Muscle of leg (tissue), 11 donors: ENCODE data around the gene KHDRBS1. TPM values are rescaled to one million over a fixed set of nuclear protein-coding genes. Genes with fewer than 3 reads are reported as not detected.
"Not testable (repeated sequence)": the region's sequence is repeated elsewhere in the genome, so short reads cannot be mapped to it uniquely, and the experiment has no call there.

Experiments used
- DNase-seq: peaks from one replicate; pipeline ENCODE4 v3.0.0; 2013
- H3K27ac ChIP-seq: one replicate; pipeline ENCODE4 v1.5.1; 2013; ENCODE audit warnings: mild to moderate bottlenecking, low read length, control low read depth
- H3K27me3 ChIP-seq: one replicate; pipeline ENCODE4 v1.6.1; 2013; ENCODE audit warnings: low read length; ENCODE audit not compliant: control insufficient read depth, insufficient read depth
- H3K36me3 ChIP-seq: one replicate; pipeline ENCODE4 v1.6.1; 2013; ENCODE audit warnings: low read length; ENCODE audit not compliant: control insufficient read depth, insufficient read depth
- H3K4me1 ChIP-seq: one replicate; pipeline ENCODE4 v1.6.1; 2013; ENCODE audit warnings: low read length; ENCODE audit not compliant: control insufficient read depth, insufficient read depth
- H3K4me3 ChIP-seq: one replicate; pipeline ENCODE4 v1.5.1; 2013; ENCODE audit warnings: low read length, control low read depth
- H3K9me3 ChIP-seq: replicated peaks from 2 replicates; pipeline ENCODE4 v1.6.1; 2013; ENCODE audit warnings: low read depth, low read length; ENCODE audit not compliant: control insufficient read depth
- WGBS: methylation state at CpG from one replicate; pipeline ENCODE4 v1.1.5; 2013; ENCODE audit warnings: missing lambda C conversion rate; ENCODE audit not compliant: insufficient coverage; 5-methylcytosine and 5-hydroxymethylcytosine counted together
- polyA plus RNA-seq, 8 donors: library from polyadenylated mRNA; unstranded; fragments of 120-200 nt; gene quantifications; one replicate each; pipeline versions ENCODE4 v1.2.1 to v1.2.3, GENCODE V29; 2013; ENCODE audit warnings: inconsistent platforms in 1 of 8, low replicate concordance in 1 of 8; ENCODE audit not compliant: insufficient read length in 8 of 8, insufficient read depth in 1 of 8
- total RNA-seq: library from RNA; stranded (reverse); fragments of 120-200 nt; gene quantifications from one replicate; pipeline ENCODE4 v1.2.4, GENCODE V29; 2013

The KHDRBS1 gene
- total and polyA plus RNA-seq, 9 donors = 60.7 to 173 (median 144) TPM

- WGBS = 29% methylated on average over 1 of the region's 3 CpGs
- DNase-seq = peak; percentile 10
- Histone ChIP-seq H3K9me3 (no peaks in the 10 kb centered on the region), H3K4me3 (no peak overlapping the region), H3K27ac (no peak overlapping the region), H3K27me3 (no peaks in the 10 kb centered on the region), H3K36me3 (no peaks in the 10 kb centered on the region), H3K4me1 (peaks cover 21% of the 10 kb centered on the region)
Observed at GRCh38 chr1:31981972-31982371, 31.7 kb upstream of the KHDRBS1 start.

- no peaks in the 10 kb centered on the region for H3K27me3 ChIP-seq
- H3K27ac ChIP-seq = peak overlapping the region; percentile 74
- H3K9me3 ChIP-seq = no peaks in the 10 kb centered on the region
- no CpG with 5 or more reads among the region's 6 CpGs for WGBS
- H3K4me1 ChIP-seq = peaks cover 20% of the 10 kb centered on the region
- no peak overlapping the region for H3K4me3 ChIP-seq
- no peak for DNase-seq
- no peaks in the 10 kb centered on the region for H3K36me3 ChIP-seq
Observed at GRCh38 chr1:31984419-31985347, 29.0 kb upstream of the KHDRBS1 start.

DNA sequence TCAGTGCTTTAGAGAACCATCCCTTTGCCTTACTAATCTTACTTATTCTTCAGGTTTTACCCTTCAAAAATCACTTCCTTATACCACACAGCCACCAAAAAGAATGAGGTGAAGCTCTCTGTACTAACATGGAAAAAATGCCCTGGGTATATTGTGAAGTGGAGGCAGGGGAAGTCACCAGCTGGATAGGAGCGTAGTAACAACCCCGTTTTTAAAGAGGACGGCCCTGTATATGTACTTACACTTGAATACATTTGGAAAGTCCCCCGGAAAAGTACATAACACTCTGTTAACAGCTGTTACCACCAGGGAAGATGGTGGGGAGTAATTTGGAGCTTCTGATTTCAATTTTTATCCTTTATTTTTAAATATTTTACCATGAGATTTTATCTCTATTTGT lies 28.2 kb upstream of the KHDRBS1 start:
- no CpG with 5 or more reads among the region's 4 CpGs for WGBS
- peak; percentile 44 for DNase-seq
- H3K27me3 ChIP-seq = no peaks in the 10 kb centered on the region

DNA sequence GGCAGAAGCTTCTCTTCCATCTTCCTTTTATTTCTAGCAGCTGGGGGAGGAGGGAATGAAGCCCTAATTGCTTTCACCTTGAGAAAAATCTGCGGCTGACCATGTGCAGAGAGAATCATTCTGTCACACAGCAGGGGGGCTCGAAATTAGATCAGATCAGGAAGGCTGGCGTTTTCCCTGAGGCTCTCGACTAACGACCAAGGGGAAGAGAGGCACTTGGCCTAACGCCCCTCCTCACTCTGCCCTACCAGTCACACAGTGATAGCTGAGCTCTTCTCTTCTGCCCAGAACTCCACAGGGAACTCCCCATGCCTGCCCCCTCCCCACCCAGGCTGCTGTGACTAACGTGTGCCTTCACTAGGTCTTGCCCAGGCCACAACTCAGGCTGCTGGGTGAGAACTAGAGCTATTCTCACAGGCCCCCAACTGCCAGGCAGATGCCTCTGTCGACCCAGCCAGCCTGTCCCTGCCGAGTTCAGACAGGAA lies 26.5 kb upstream of the KHDRBS1 start:
- Histone ChIP-seq H3K27me3 (no peaks in the 10 kb centered on the region), H3K36me3 (no peaks in the 10 kb centered on the region), H3K4me3 (no peak overlapping the region), H3K4me1 (peaks cover 17% of the 10 kb centered on the region), H3K9me3 (no peaks in the 10 kb centered on the region), H3K27ac (peak overlapping the region; percentile 13)
- 31% methylated on average over 7 of the region's 9 CpGs for WGBS
- DNase-seq = no peak

More for the DNA sequence above, 28.2 kb upstream of the KHDRBS1 start:
- Histone ChIP-seq H3K36me3 (no peaks in the 10 kb centered on the region), H3K4me3 (no peak overlapping the region), H3K27ac (peak overlapping the region; percentile 74), H3K4me1 (peaks cover 20% of the 10 kb centered on the region), H3K9me3 (no peaks in the 10 kb centered on the region)

- H3K36me3 ChIP-seq = no peaks in the 10 kb centered on the region
- no peak overlapping the region for H3K27ac ChIP-seq
- no peak overlapping the region for H3K4me3 ChIP-seq
- no peaks in the 10 kb centered on the region for H3K9me3 ChIP-seq
- H3K4me1 ChIP-seq = peaks cover 14% of the 10 kb centered on the region
- no peak for DNase-seq
- 82% methylated on average over 3 of the region's 3 CpGs for WGBS
- no peaks in the 10 kb centered on the region for H3K27me3 ChIP-seq
Observed at GRCh38 chr1:31989964-31990363, 23.7 kb upstream of the KHDRBS1 start.

- no peak overlapping the region for H3K27ac ChIP-seq
- no CpG with 5 or more reads among the region's 1 CpG for WGBS
- H3K9me3 ChIP-seq = no peaks in the 10 kb centered on the region
- no peaks in the 10 kb centered on the region for H3K36me3 ChIP-seq
- peaks cover 12% of the 10 kb centered on the region for H3K4me1 ChIP-seq
- no peak overlapping the region for H3K4me3 ChIP-seq
- H3K27me3 ChIP-seq = no peaks in the 10 kb centered on the region
- DNase-seq = no peak
Observed at GRCh38 chr1:31991182-31991581, 22.5 kb upstream of the KHDRBS1 start.

GRCh38 chr1:31995263-31995662 lies 18.4 kb upstream of the KHDRBS1 start:
- Histone ChIP-seq H3K4me3 (no peak overlapping the region), H3K4me1 (no peaks in the 10 kb centered on the region), H3K27ac (no peak overlapping the region), H3K9me3 (no peaks in the 10 kb centered on the region), H3K27me3 (no peaks in the 10 kb centered on the region), H3K36me3 (no peaks in the 10 kb centered on the region)
- WGBS = no CpG with 5 or more reads among the region's 3 CpGs
- no peak for DNase-seq

DNA sequence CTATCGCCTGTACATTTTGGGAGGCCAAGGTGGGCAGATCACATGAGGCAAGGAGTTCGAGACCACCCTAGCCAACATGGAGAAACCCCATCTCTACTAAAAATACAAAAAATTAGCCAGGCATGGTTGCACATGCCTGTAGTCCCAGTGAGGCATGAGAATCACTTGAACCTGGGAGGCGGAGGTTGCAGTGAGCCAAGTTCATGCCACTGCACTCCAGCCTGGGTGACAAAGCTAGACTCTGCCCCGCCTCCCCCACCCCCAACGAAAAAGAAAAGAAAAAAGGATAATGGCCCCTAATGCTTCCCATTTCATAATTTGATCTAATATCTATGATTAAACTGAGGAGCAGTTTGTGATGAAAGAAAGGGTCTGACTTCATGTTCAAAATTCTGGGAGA lies 17.5 kb upstream of the KHDRBS1 start:
- not testable (repeated sequence) for DNase-seq, H3K9me3 ChIP-seq, H3K4me3 ChIP-seq, H3K36me3 ChIP-seq, H3K4me1 ChIP-seq, H3K27ac ChIP-seq, H3K27me3 ChIP-seq
- 83% methylated on average over 3 of the region's 5 CpGs for WGBS

GRCh38 chr1:32001863-32002262 lies 11.8 kb upstream of the KHDRBS1 start:
- no peak overlapping the region for H3K4me3 ChIP-seq
- no CpG with 5 or more reads among the region's 5 CpGs for WGBS
- H3K27me3 ChIP-seq = no peaks in the 10 kb centered on the region
- no peak for DNase-seq
- no peaks in the 10 kb centered on the region for H3K4me1 ChIP-seq
- H3K27ac ChIP-seq = no peak overlapping the region
- no peaks in the 10 kb centered on the region for H3K9me3 ChIP-seq
- no peaks in the 10 kb centered on the region for H3K36me3 ChIP-seq

- not testable (repeated sequence) for H3K4me1 ChIP-seq, DNase-seq, H3K4me3 ChIP-seq, H3K36me3 ChIP-seq, H3K9me3 ChIP-seq, H3K27me3 ChIP-seq, H3K27ac ChIP-seq
- WGBS = no CpG with 5 or more reads among the region's 4 CpGs
Observed at GRCh38 chr1:32002285-32002684, 11.4 kb upstream of the KHDRBS1 start.
